Adrenal gland (tissue), 5 donors: Measurements from ENCODE around the gene KYAT1.
"Not testable (repeated sequence)": the region's sequence is repeated elsewhere in the genome, so short reads cannot be mapped to it uniquely, and the experiment has no call there.

Experiments
- POLR2A ChIP-seq, 2 donors: fragments of 450-650 bp; IDR thresholded peaks; one replicate each; pipeline ENCODE4 v1.6.1; 2017; ENCODE audit warnings: antibody characterized with exemption in 2 of 2, mild to moderate bottlenecking in 2 of 2, moderate library complexity in 1 of 2
- TF ChIP-seq, protein P1 (sequence below), 6 experiments: fragments of 450-650 bp in 4 of 6; fragments of 200-600 bp in 2 of 6; sonication (generic) in 1 of 6; IDR thresholded peaks; 1 replicate in 5 of 6; 2 replicates in 1 of 6; pipeline versions ENCODE4 v1.5.1 to v1.8.0; 2016 to 2021; ENCODE audit warnings: antibody characterized with exemption in 6 of 6, mild to moderate bottlenecking in 2 of 6, moderate library complexity in 1 of 6
- donor health status: DM: no; HTN: no; CAD: no.

DNA sequence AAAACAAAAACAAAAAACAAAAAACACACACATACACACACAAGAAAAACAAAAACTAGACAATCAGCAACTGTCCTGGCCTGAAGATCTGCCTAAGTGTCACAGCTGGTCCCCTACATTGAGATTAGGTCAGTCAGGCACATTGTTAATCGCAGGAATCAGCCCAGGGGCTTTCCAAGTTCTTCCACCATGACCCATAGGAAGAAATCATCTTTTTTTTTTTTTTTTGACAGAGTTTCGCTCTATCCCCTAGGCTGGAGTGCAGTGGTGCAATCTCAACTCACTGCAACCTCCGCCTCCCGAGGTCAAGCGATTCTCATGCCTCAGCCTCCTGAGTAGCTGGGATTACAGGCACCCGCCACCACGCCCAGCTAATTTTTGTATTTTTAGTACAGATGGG lies 38.6 kb downstream of the KYAT1 start:
- not testable (repeated sequence) for TF ChIP-seq POLR2A (IDR thresholded peaks at IDR 0.05)
- TF ChIP-seq, protein P1, sequence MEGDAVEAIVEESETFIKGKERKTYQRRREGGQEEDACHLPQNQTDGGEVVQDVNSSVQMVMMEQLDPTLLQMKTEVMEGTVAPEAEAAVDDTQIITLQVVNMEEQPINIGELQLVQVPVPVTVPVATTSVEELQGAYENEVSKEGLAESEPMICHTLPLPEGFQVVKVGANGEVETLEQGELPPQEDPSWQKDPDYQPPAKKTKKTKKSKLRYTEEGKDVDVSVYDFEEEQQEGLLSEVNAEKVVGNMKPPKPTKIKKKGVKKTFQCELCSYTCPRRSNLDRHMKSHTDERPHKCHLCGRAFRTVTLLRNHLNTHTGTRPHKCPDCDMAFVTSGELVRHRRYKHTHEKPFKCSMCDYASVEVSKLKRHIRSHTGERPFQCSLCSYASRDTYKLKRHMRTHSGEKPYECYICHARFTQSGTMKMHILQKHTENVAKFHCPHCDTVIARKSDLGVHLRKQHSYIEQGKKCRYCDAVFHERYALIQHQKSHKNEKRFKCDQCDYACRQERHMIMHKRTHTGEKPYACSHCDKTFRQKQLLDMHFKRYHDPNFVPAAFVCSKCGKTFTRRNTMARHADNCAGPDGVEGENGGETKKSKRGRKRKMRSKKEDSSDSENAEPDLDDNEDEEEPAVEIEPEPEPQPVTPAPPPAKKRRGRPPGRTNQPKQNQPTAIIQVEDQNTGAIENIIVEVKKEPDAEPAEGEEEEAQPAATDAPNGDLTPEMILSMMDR (IDR thresholded peaks at IDR 0.05), result not testable (repeated sequence)
